Measurements from ENCODE around the gene FAM180B. TPM values are rescaled to one million over a fixed set of nuclear protein-coding genes. Genes with fewer than 3 reads are reported as not detected.
"Not testable (repeated sequence)": the region's sequence is repeated elsewhere in the genome, so short reads cannot be mapped to it uniquely, and the experiment has no call there.

The FAM180B gene
- total and polyA plus RNA-seq, 2 of the 8 experiments (the other 6 are each of a cell fraction or from before 2014, with no cell fraction given): 0.09 TPM; not detected in 1

GRCh38 chr11:47562393-47562792, 24.1 kb upstream of the FAM180B start:
- not testable (repeated sequence) for H3K23ac ChIP-seq (ENCODE audit: insufficient read length); FAIRE-seq; H2BK120ac ChIP-seq (replicated peaks; ENCODE audit: low read depth, low read length); H2AK5ac ChIP-seq (ENCODE audit: low read depth, low read length); H2AFZ ChIP-seq (ENCODE audit: low read length); H3K4me1 ChIP-seq (replicated peaks in 1 of 4; ENCODE audit: control insufficient read depth in 3 of 4, insufficient read depth in 4 of 4, low read length in 3 of 4); H2BK5ac ChIP-seq (ENCODE audit: low read depth, low read length); H4K8ac ChIP-seq (ENCODE audit: extremely low read depth, insufficient read depth, low read length); H3K36me3 ChIP-seq (ENCODE audit: control insufficient read depth in 2 of 4, insufficient read depth in 4 of 4, low read length in 3 of 4); H4K5ac ChIP-seq (ENCODE audit: insufficient read length, low read depth, low read length); H3K56ac ChIP-seq (replicated peaks; ENCODE audit: insufficient read length, low read depth, low read length); H3K9ac ChIP-seq (replicated peaks in 1 of 4; ENCODE audit: extremely low read depth in 1 of 4, low read depth in 3 of 4, low read length in 3 of 4); H3K79me2 ChIP-seq (ENCODE audit: control insufficient read depth in 1 of 2, insufficient read depth in 2 of 2, low read length in 2 of 2); H3K14ac ChIP-seq (ENCODE audit: insufficient read length); DNase-seq (ENCODE audit: low read depth in 1 of 2, low spot score in 2 of 2); H2BK15ac ChIP-seq (ENCODE audit: low read length); H3K4me3 ChIP-seq (ENCODE audit: extremely low read depth in 1 of 4, insufficient read depth in 2 of 4, low read depth in 3 of 4, low read length in 4 of 4); H3K9me3 ChIP-seq (ENCODE audit: insufficient read depth in 2 of 2, low read depth in 1 of 2, low read length in 1 of 2); H2BK20ac ChIP-seq (ENCODE audit: low read length); H3K23me2 ChIP-seq (ENCODE audit: low read depth, low read length); H3K18ac ChIP-seq (ENCODE audit: extremely low read depth, low read length); H3K27me3 ChIP-seq (replicated peaks in 1 of 4; ENCODE audit: control insufficient read depth in 3 of 4, extremely low read depth in 1 of 4, insufficient read depth in 3 of 4, low read length in 3 of 4); H4K91ac ChIP-seq (replicated peaks; ENCODE audit: insufficient read length, low read length); H3K27ac ChIP-seq (ENCODE audit: low read depth, low read length); H3K79me1 ChIP-seq (ENCODE audit: low read depth, low read length); H2BK12ac ChIP-seq (ENCODE audit: low read depth, low read length); H4K20me1 ChIP-seq (replicated peaks in 1 of 2; ENCODE audit: control insufficient read depth in 1 of 2, insufficient read depth in 2 of 2, low read length in 2 of 2); H3K4ac ChIP-seq (replicated peaks; ENCODE audit: insufficient read length, low read depth, low read length); H3K4me2 ChIP-seq (ENCODE audit: insufficient read depth in 1 of 2, low read depth in 2 of 2, low read length in 2 of 2)
- POLR2A ChIA-PET (ENCODE audit: partially characterized antibody): interaction anchor here (0.6 to 0.7 kb wide), 2 partner anchors 11 to 25 kb away, joined by 3 read pairs; no protein-coding TSS in a partner anchor
- WGBS, 2 experiments (ENCODE audit: extremely low coverage in 1 of 2, insufficient coverage in 1 of 2, insufficient read length in 1 of 2, insufficient replicate concordance in 2 of 2, low coverage in 1 of 2, low lambda C conversion rate in 2 of 2, missing lambda C conversion rate in 1 of 2): 95% methylated on average over 4 of the region's 4 CpGs; no CpG with 5 or more reads in 1 of the 2 experiments
- CTCF ChIA-PET (ENCODE audit: partially characterized antibody): interaction anchor here (0.6 to 1.2 kb wide), 3 partner anchors 9 to 71 kb away, joined by 3 to 4 read pairs (median 4); partner anchors contain the start of genes CELF1, KBTBD4 and NDUFS3

GRCh38 chr11:47564366-47564765, 22.1 kb upstream of the FAM180B start:
- POLR2A ChIA-PET (ENCODE audit: partially characterized antibody): interaction anchor here (0.6 to 6.6 kb wide), 15 partner anchors 9 to 154 kb away, joined by 3 to 83 read pairs (median 5); partner anchors contain the start of genes C1QTNF4, CELF1, KBTBD4 and NDUFS3

More at GRCh38 chr11:47564366-47564765, 22.1 kb upstream of the FAM180B start:
- not testable (repeated sequence) for H3K9me3 ChIP-seq (ENCODE audit: insufficient read depth in 2 of 2, low read depth in 1 of 2, low read length in 1 of 2); H4K8ac ChIP-seq (ENCODE audit: extremely low read depth, insufficient read depth, low read length); H2BK15ac ChIP-seq (ENCODE audit: low read length); H3K27me3 ChIP-seq (replicated peaks in 1 of 4; ENCODE audit: control insufficient read depth in 3 of 4, extremely low read depth in 1 of 4, insufficient read depth in 3 of 4, low read length in 3 of 4); H3K56ac ChIP-seq (replicated peaks; ENCODE audit: insufficient read length, low read depth, low read length); H2BK5ac ChIP-seq (ENCODE audit: low read depth, low read length); H2BK12ac ChIP-seq (ENCODE audit: low read depth, low read length); H3K14ac ChIP-seq (ENCODE audit: insufficient read length); H3K4ac ChIP-seq (replicated peaks; ENCODE audit: insufficient read length, low read depth, low read length); H2AK5ac ChIP-seq (ENCODE audit: low read depth, low read length); H2AFZ ChIP-seq (ENCODE audit: low read length); H2BK20ac ChIP-seq (ENCODE audit: low read length); H4K91ac ChIP-seq (replicated peaks; ENCODE audit: insufficient read length, low read length); H3K9ac ChIP-seq (replicated peaks in 1 of 4; ENCODE audit: extremely low read depth in 1 of 4, low read depth in 3 of 4, low read length in 3 of 4); H4K5ac ChIP-seq (ENCODE audit: insufficient read length, low read depth, low read length); H4K20me1 ChIP-seq (replicated peaks in 1 of 2; ENCODE audit: control insufficient read depth in 1 of 2, insufficient read depth in 2 of 2, low read length in 2 of 2); H3K27ac ChIP-seq (ENCODE audit: low read depth, low read length); FAIRE-seq; H3K18ac ChIP-seq (ENCODE audit: extremely low read depth, low read length); H3K4me1 ChIP-seq (replicated peaks in 1 of 4; ENCODE audit: control insufficient read depth in 3 of 4, insufficient read depth in 4 of 4, low read length in 3 of 4); H3K23ac ChIP-seq (ENCODE audit: insufficient read length); DNase-seq (ENCODE audit: low read depth in 1 of 2, low spot score in 2 of 2); H3K23me2 ChIP-seq (ENCODE audit: low read depth, low read length); H3K36me3 ChIP-seq (ENCODE audit: control insufficient read depth in 2 of 4, insufficient read depth in 4 of 4, low read length in 3 of 4); H2BK120ac ChIP-seq (replicated peaks; ENCODE audit: low read depth, low read length); H3K79me1 ChIP-seq (ENCODE audit: low read depth, low read length)
- WGBS, 2 experiments (ENCODE audit: extremely low coverage in 1 of 2, insufficient coverage in 1 of 2, insufficient read length in 1 of 2, insufficient replicate concordance in 2 of 2, low coverage in 1 of 2, low lambda C conversion rate in 2 of 2, missing lambda C conversion rate in 1 of 2): 92% methylated on average over 10 of the region's 10 CpGs; no CpG with 5 or more reads in 1 of the 2 experiments
- H3K4me3 ChIP-seq (ENCODE audit: extremely low read depth in 1 of 4, insufficient read depth in 2 of 4, low read depth in 3 of 4, low read length in 4 of 4): peak overlapping the region in 1 of 4 experiments; percentile 96; a peak in 1 of 8 replicates
- H3K79me2 ChIP-seq (ENCODE audit: control insufficient read depth in 1 of 2, insufficient read depth in 2 of 2, low read length in 2 of 2): peaks cover 0 to 13% of the 10 kb centered on the region in 2 experiments; a peak in 2 of 4 replicates
- H3K4me2 ChIP-seq (ENCODE audit: insufficient read depth in 1 of 2, low read depth in 2 of 2, low read length in 2 of 2): peak overlapping the region in 1 of 2 experiments; percentile 60; a peak in 1 of 4 replicates
- CTCF ChIA-PET (ENCODE audit: partially characterized antibody): interaction anchor here (0.6 to 1.7 kb wide), 6 partner anchors 12 to 222 kb away, joined by 3 to 6 read pairs (median 3); partner anchors contain the start of genes KBTBD4 and NDUFS3
